HuH-7 (cell line): Measurements from ENCODE around the gene COQ2.

ENCODE experiments used
- DNase-seq: peaks from one replicate; pipeline ENCODE4 v3.0.0; 2011; ENCODE audit warnings: low spot score

COQ2 gene

GRCh38 chr4:83216959-83217683, 67.5 kb downstream of the COQ2 start:
- no peak for DNase-seq

GRCh38 chr4:83214079-83214478, 70.5 kb downstream of the COQ2 start:
- DNase-seq, result no peak
